GM12892 (cell line): Measurements from ENCODE around the gene EBPL. TPM values are rescaled to one million over a fixed set of nuclear protein-coding genes. Genes with fewer than 3 reads are reported as not detected.
"Not testable (repeated sequence)": the region's sequence is repeated elsewhere in the genome, so short reads cannot be mapped to it uniquely, and the experiment has no call there.

Experiments
- DNase-seq: peaks from one replicate; pipeline ENCODE4 v3.0.0; 2011; ENCODE audit not compliant: insufficient read length
- FAIRE-seq: peaks from 2 replicates; lab custom pipeline; 2011; peaks lifted over from hg19 to GRCh38; lab: Jason Lieb, UNC
- POLR2A ChIP-seq: IDR thresholded peaks from 2 replicates; pipeline ENCODE4 v1.6.1; 2011; ENCODE audit warnings: low read depth, low read length, control low read depth
- POLR2AphosphoS5 ChIP-seq: IDR thresholded peaks from 2 replicates; pipeline ENCODE4 v1.6.1; 2011; ENCODE audit warnings: low read depth, low read length, control low read depth
- TAF1 ChIP-seq: IDR thresholded peaks from 2 replicates; pipeline ENCODE4 v1.6.1; 2011; ENCODE audit warnings: low read depth, mild to moderate bottlenecking, control low read depth, low read length, borderline replicate concordance
- polyA plus RNA-seq: library from polyadenylated mRNA; unstranded; fragments of >200 nt; gene quantifications from one replicate; pipeline ENCODE4 v1.2.1, GENCODE V29; 2012; ENCODE audit warnings: missing spikeins, inconsistent platforms; ENCODE audit not compliant: missing spikeins

Gene EBPL
- 47.1 TPM for polyA plus RNA-seq

GRCh38 chr13:49690995-49691784 lies at the start of gene EBPL:
Gene EBPL, minus strand, starts transcription at chr13:49691486. Its CDS starts 62 bp downstream, at chr13:49691424.
- no peak for TF ChIP-seq TAF1
- peak; percentile 73 for TF ChIP-seq POLR2A
- no peak; the same call in none of the 2 replicates for TF ChIP-seq POLR2AphosphoS5
- FAIRE-seq = peak; percentile 95

GRCh38 chr13:49740870-49741269 lies 49.6 kb upstream of the EBPL start:
- DNase-seq (no peak), FAIRE-seq (no peak)
- TF ChIP-seq POLR2A (no peak), POLR2AphosphoS5 (no peak), TAF1 (no peak)

More at GRCh38 chr13:49690995-49691784, at the start of gene EBPL:
- peak; percentile 93 for DNase-seq

GRCh38 chr13:49739498-49740187 lies 48.4 kb upstream of the EBPL start:
- TF ChIP-seq TAF1 = no peak
- TF ChIP-seq POLR2AphosphoS5 = no peak
- TF ChIP-seq POLR2A = no peak
- FAIRE-seq (peak; percentile 21), DNase-seq (no peak)

GRCh38 chr13:49733181-49733951 lies 42.1 kb upstream of the EBPL start:
- FAIRE-seq = no peak
- DNase-seq = no peak
- no peak for TF ChIP-seq POLR2A
- TF ChIP-seq TAF1 = no peak
- TF ChIP-seq POLR2AphosphoS5 = no peak

GRCh38 chr13:49731766-49732165 lies 40.5 kb upstream of the EBPL start:
- FAIRE-seq (no peak), DNase-seq (no peak)
- TF ChIP-seq POLR2A (no peak), POLR2AphosphoS5 (no peak), TAF1 (no peak)

GRCh38 chr13:49716615-49717014 lies 25.3 kb upstream of the EBPL start:
- DNase-seq (no peak), FAIRE-seq (no peak)
- TF ChIP-seq POLR2A (no peak), POLR2AphosphoS5 (no peak), TAF1 (no peak)

- DNase-seq = no peak
- FAIRE-seq = no peak
- no peak for TF ChIP-seq POLR2A
- no peak for TF ChIP-seq POLR2AphosphoS5
- TF ChIP-seq TAF1 = no peak
Observed at GRCh38 chr13:49714757-49715156, 23.5 kb upstream of the EBPL start.

GRCh38 chr13:49711218-49711863 lies 20.1 kb upstream of the EBPL start:
- DNase-seq (no peak), FAIRE-seq (no peak)
- no peak for TF ChIP-seq TAF1

GRCh38 chr13:49704264-49704663 lies 13.0 kb upstream of the EBPL start:
- not testable (repeated sequence) for FAIRE-seq

GRCh38 chr13:49701491-49701890 lies 10.2 kb upstream of the EBPL start:
- TF ChIP-seq TAF1 = no peak
- no peak for TF ChIP-seq POLR2AphosphoS5
- no peak for TF ChIP-seq POLR2A
- peak; percentile 54 for FAIRE-seq

More at GRCh38 chr13:49704264-49704663, 13.0 kb upstream of the EBPL start:
- not testable (repeated sequence) for DNase-seq

GRCh38 chr13:49697468-49697867 lies 6.2 kb upstream of the EBPL start:
- TF ChIP-seq POLR2AphosphoS5 (no peak), TAF1 (no peak), POLR2A (no peak)
- DNase-seq (no peak), FAIRE-seq (no peak)

More at GRCh38 chr13:49701491-49701890, 10.2 kb upstream of the EBPL start:
- no peak for DNase-seq

- DNase-seq (no peak), FAIRE-seq (no peak)
- no peak for TF ChIP-seq TAF1
- no peak for TF ChIP-seq POLR2A
- TF ChIP-seq POLR2AphosphoS5 = no peak
Observed at GRCh38 chr13:49694446-49694845, 3.2 kb upstream of the EBPL start.
